K562 (cell line): Measurements from ENCODE around the gene SHROOM3.

Experiments used
- CHD2 ChIP-seq: IDR thresholded peaks from 2 replicates; pipeline ENCODE4 v1.6.1; 2011; ENCODE audit warnings: low read depth, low read length
- FOS ChIP-seq: IDR thresholded peaks from 3 replicates; pipeline ENCODE4 v1.6.1; 2011; ENCODE audit not compliant: insufficient read length; ENCODE audit errors: extremely low read depth
- FOXA1 ChIP-seq: fragments of 450-650 bp; IDR thresholded peaks from 2 replicates; pipeline ENCODE4 v1.6.1; 2016; ENCODE audit warnings: mild to moderate bottlenecking, borderline replicate concordance
- JUND ChIP-seq, 2 experiments: IDR thresholded peaks; 2 replicates in 1 of 2; 3 replicates in 1 of 2; pipeline ENCODE4 v1.6.1; 2011; ENCODE audit warnings: borderline replicate concordance in 2 of 2, low read depth in 2 of 2, low read length in 2 of 2, improper control_type of control experiment in 1 of 2, missing biosample characterization in 1 of 2, missing genetic modification characterization in 1 of 2, missing genetic modification reagents in 1 of 2
- KDM1A ChIP-seq, 2 experiments: fragments of 450-650 bp; IDR thresholded peaks; 2 replicates each; pipeline ENCODE4 v1.6.1; 2016; ENCODE audit warnings: mild to moderate bottlenecking in 2 of 2
- KLF16 ChIP-seq: IDR thresholded peaks from 2 replicates; pipeline ENCODE4 v1.6.1; 2016; ENCODE audit warnings: antibody characterized with exemption
- MLLT1 ChIP-seq, 2 experiments: fragments of 450-650 bp; IDR thresholded peaks; 2 replicates each; pipeline ENCODE4 v1.6.1; 2016
- REST ChIP-seq, 2 experiments: fragments of 450-650 bp; formaldehyde crosslinking in 1 of 2; IDR thresholded peaks; 2 replicates each; pipeline versions ENCODE4 v1.4.0 to v1.6.1; 2014 to 2020; ENCODE audit warnings: mild to moderate bottlenecking in 2 of 2, borderline replicate concordance in 1 of 2, low read depth in 1 of 2
- SIN3B ChIP-seq: fragments of 450-650 bp; IDR thresholded peaks from 2 replicates; pipeline ENCODE4 v1.6.1; 2017; ENCODE audit warnings: low read depth, mild to moderate bottlenecking, moderate library complexity
- SMARCA4 ChIP-seq: fragments of 450-650 bp; IDR thresholded peaks from 2 replicates; pipeline ENCODE4 v1.6.1; 2016
- ZNF143 ChIP-seq: sonication (generic); formaldehyde crosslinking; IDR thresholded peaks from 2 replicates; pipeline ENCODE4 v1.9.0; 2022; ENCODE audit warnings: mild to moderate bottlenecking, missing genetic modification reagents
- TF ChIP-seq, protein P1 (sequence below): fragments of 450-650 bp; IDR thresholded peaks from 2 replicates; pipeline ENCODE4 v1.7.0; 2016; ENCODE audit warnings: borderline replicate concordance
- TF ChIP-seq, protein P2 (sequence below), 3 experiments: IDR thresholded peaks in 2 of 3; conservative IDR thresholded peaks in 1 of 3; 2 replicates each; pipeline ENCODE4 v1.5.1; 2011 to 2012; ENCODE audit warnings: low read length in 3 of 3, mild to moderate bottlenecking in 3 of 3, control low read depth in 2 of 3, improper control_type of control experiment in 1 of 3, inconsistent platforms in 1 of 3, low read depth in 1 of 3, mixed read lengths in 1 of 3, moderate library complexity in 1 of 3; ENCODE audit not compliant: insufficient read depth in 2 of 3
- TF ChIP-seq, protein P3 (sequence below), 2 experiments: fragments of 450-650 bp in 1 of 2; IDR thresholded peaks; 2 replicates each; pipeline ENCODE4 v1.6.1; 2011 to 2017; ENCODE audit warnings: low read depth in 2 of 2, antibody characterized with exemption in 1 of 2, borderline replicate concordance in 1 of 2, low read length in 1 of 2, mild to moderate bottlenecking in 1 of 2, mixed read lengths in 1 of 2; ENCODE audit not compliant: control insufficient read depth in 1 of 2

DNA sequence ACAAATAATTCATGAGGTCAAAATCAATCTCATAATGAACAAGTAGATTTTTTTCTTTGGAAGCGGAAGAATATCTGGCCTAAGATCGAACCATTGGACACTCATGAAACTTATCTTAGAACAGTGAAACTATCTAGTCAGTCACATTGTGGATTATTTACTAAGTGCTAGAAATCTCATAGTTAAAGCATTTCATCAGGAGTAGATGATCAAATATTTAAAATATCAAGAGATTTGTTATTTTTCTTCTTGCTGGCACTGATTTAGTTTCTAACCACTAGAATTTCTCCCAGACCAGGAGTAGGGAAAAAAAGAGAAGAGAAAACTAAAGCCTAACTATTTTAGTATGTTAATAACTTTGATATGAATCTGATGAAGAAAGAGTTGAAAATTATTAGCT is 105.5 kb downstream of the SHROOM3 start:
- TF ChIP-seq, protein P1, sequence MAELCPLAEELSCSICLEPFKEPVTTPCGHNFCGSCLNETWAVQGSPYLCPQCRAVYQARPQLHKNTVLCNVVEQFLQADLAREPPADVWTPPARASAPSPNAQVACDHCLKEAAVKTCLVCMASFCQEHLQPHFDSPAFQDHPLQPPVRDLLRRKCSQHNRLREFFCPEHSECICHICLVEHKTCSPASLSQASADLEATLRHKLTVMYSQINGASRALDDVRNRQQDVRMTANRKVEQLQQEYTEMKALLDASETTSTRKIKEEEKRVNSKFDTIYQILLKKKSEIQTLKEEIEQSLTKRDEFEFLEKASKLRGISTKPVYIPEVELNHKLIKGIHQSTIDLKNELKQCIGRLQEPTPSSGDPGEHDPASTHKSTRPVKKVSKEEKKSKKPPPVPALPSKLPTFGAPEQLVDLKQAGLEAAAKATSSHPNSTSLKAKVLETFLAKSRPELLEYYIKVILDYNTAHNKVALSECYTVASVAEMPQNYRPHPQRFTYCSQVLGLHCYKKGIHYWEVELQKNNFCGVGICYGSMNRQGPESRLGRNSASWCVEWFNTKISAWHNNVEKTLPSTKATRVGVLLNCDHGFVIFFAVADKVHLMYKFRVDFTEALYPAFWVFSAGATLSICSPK, result no peak
- TF ChIP-seq KDM1A (IDR thresholded peaks at IDR 0.05) (no peak), REST (IDR thresholded peaks at IDR 0.05; ENCODE audit: borderline replicate concordance) (no peak), REST (CRISPR knock-in tag; IDR thresholded peaks at IDR 0.05; ENCODE audit: low read depth) (no peak), SMARCA4 (no peak), ZNF143 (no peak), KLF16 (no peak), CHD2 (no peak), JUND (IDR thresholded peaks at IDR 0.05; ENCODE audit: borderline replicate concordance, low read depth, low read length) (no peak), JUND (tag; IDR thresholded peaks at IDR 0.05; ENCODE audit: borderline replicate concordance, low read depth, low read length) (no peak), FOXA1 (no peak), MLLT1 (IDR thresholded peaks at IDR 0.05) (no peak), SIN3B (no peak), FOS (no peak)
- TF ChIP-seq, protein P2, sequence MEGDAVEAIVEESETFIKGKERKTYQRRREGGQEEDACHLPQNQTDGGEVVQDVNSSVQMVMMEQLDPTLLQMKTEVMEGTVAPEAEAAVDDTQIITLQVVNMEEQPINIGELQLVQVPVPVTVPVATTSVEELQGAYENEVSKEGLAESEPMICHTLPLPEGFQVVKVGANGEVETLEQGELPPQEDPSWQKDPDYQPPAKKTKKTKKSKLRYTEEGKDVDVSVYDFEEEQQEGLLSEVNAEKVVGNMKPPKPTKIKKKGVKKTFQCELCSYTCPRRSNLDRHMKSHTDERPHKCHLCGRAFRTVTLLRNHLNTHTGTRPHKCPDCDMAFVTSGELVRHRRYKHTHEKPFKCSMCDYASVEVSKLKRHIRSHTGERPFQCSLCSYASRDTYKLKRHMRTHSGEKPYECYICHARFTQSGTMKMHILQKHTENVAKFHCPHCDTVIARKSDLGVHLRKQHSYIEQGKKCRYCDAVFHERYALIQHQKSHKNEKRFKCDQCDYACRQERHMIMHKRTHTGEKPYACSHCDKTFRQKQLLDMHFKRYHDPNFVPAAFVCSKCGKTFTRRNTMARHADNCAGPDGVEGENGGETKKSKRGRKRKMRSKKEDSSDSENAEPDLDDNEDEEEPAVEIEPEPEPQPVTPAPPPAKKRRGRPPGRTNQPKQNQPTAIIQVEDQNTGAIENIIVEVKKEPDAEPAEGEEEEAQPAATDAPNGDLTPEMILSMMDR (IDR thresholded peaks at IDR 0.05 in 2 of 3, conservative IDR thresholded peaks at IDR 0.05 in 1 of 3; ENCODE audit: insufficient read depth in 2 of 3, low read depth in 1 of 3, low read length in 3 of 3), result no peak
- TF ChIP-seq, protein P3, sequence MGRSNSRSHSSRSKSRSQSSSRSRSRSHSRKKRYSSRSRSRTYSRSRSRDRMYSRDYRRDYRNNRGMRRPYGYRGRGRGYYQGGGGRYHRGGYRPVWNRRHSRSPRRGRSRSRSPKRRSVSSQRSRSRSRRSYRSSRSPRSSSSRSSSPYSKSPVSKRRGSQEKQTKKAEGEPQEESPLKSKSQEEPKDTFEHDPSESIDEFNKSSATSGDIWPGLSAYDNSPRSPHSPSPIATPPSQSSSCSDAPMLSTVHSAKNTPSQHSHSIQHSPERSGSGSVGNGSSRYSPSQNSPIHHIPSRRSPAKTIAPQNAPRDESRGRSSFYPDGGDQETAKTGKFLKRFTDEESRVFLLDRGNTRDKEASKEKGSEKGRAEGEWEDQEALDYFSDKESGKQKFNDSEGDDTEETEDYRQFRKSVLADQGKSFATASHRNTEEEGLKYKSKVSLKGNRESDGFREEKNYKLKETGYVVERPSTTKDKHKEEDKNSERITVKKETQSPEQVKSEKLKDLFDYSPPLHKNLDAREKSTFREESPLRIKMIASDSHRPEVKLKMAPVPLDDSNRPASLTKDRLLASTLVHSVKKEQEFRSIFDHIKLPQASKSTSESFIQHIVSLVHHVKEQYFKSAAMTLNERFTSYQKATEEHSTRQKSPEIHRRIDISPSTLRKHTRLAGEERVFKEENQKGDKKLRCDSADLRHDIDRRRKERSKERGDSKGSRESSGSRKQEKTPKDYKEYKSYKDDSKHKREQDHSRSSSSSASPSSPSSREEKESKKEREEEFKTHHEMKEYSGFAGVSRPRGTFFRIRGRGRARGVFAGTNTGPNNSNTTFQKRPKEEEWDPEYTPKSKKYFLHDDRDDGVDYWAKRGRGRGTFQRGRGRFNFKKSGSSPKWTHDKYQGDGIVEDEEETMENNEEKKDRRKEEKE (IDR thresholded peaks at IDR 0.05; ENCODE audit: borderline replicate concordance in 1 of 2, control insufficient read depth in 1 of 2, low read depth in 2 of 2, low read length in 1 of 2), result no peak
